Endodermal cell (in vitro differentiated cells): ENCODE measurements around the gene SCN3A. TPM values are rescaled to one million over a fixed set of nuclear protein-coding genes. Genes with fewer than 3 reads are reported as not detected.

Experiments used
- DNase-seq: peaks from one replicate; pipeline ENCODE4 v3.0.0-alpha.2; 2017
- H3K27ac ChIP-seq: 2 replicates; pipeline ENCODE4 v1.5.1; 2013; ENCODE audit warnings: mild to moderate bottlenecking, low read depth, low read length, moderate library complexity
- H3K27me3 ChIP-seq: 2 replicates; pipeline ENCODE4 v1.6.1; 2013; ENCODE audit warnings: mild to moderate bottlenecking, low read length, moderate library complexity; ENCODE audit not compliant: insufficient read depth, control insufficient read depth, poor library complexity, severe bottlenecking
- H3K36me3 ChIP-seq: 2 replicates; pipeline ENCODE4 v1.7.0; 2013; ENCODE audit warnings: mild to moderate bottlenecking, low read length, moderate library complexity; ENCODE audit not compliant: control insufficient read depth, insufficient read depth
- H3K4me1 ChIP-seq: one replicate; pipeline ENCODE4 v1.7.0; 2013; ENCODE audit warnings: low read length; ENCODE audit not compliant: control insufficient read depth, insufficient read depth
- H3K4me3 ChIP-seq: 2 replicates; pipeline ENCODE4 v1.5.1; 2013; ENCODE audit warnings: mild to moderate bottlenecking, low read length, moderate library complexity
- H3K9ac ChIP-seq: 2 replicates; pipeline ENCODE4 v1.6.1; 2013; ENCODE audit warnings: mild to moderate bottlenecking, low read length, moderate library complexity; ENCODE audit not compliant: poor library complexity, severe bottlenecking; ENCODE audit errors: extremely low read depth
- H3K9me3 ChIP-seq: 2 replicates; pipeline ENCODE4 v1.6.1; 2013; ENCODE audit warnings: mild to moderate bottlenecking, low read length, moderate library complexity; ENCODE audit not compliant: control insufficient read depth
- H3K27ac Mint-ChIP-seq: 2 replicates; pipeline ENCODE4 v1.8.0; 2020; ENCODE audit warnings: mixed read lengths
- H3K27me3 Mint-ChIP-seq: 2 replicates; pipeline ENCODE4 v1.8.0; 2021; ENCODE audit warnings: mild to moderate bottlenecking, mixed read lengths; ENCODE audit not compliant: insufficient read depth
- H3K36me3 Mint-ChIP-seq: 2 replicates; pipeline ENCODE4 v1.8.0; 2020; ENCODE audit warnings: low read depth, mixed read lengths
- H3K4me1 Mint-ChIP-seq: 2 replicates; pipeline ENCODE4 v1.8.0; 2020; ENCODE audit warnings: mixed read lengths
- H3K4me3 Mint-ChIP-seq: 2 replicates; pipeline ENCODE4 v1.8.0; 2020; ENCODE audit warnings: mild to moderate bottlenecking, moderate library complexity, mixed read lengths
- H3K9me3 Mint-ChIP-seq: 2 replicates; pipeline ENCODE4 v1.8.0; 2020; ENCODE audit warnings: mild to moderate bottlenecking, mixed read lengths
- CTCF ChIP-seq: fragments of 200-600 bp; sonication (generic); conservative IDR thresholded peaks from 2 replicates; pipeline ENCODE4 v1.5.0; 2021; ENCODE audit warnings: antibody characterized with exemption, mild to moderate bottlenecking
- WGBS, 2 experiments: methylation state at CpG; one replicate each; pipeline versions ENCODE4 v1.1.5 to v1.1.7; 2013; ENCODE audit warnings: missing lambda C conversion rate in 2 of 2, mixed read lengths in 1 of 2; ENCODE audit not compliant: insufficient coverage in 1 of 2, insufficient read length in 1 of 2; 5-methylcytosine and 5-hydroxymethylcytosine counted together
- total RNA-seq, 2 donors: library from RNA; stranded (reverse); fragmentation: NEBNext Ultra II Directional in 1 of 2; extraction: Animal tissue kit (Norgen Biotek cat#: 25700) in 1 of 2; gene quantifications; 2 replicates in 1 of 2; 3 replicates in 1 of 2; pipeline ENCODE4 v1.2.1, GENCODE V29; 2021

Gene SCN3A
- total RNA-seq, 2 donors from 2014 or later, result 0.09 to 0.24 TPM

- TF ChIP-seq CTCF, result no peak
- no peaks in the 10 kb centered on the region for H3K36me3 ChIP-seq
- no peak overlapping the region for H3K27ac Mint-ChIP-seq
- H3K27me3 Mint-ChIP-seq, result no peaks in the 10 kb centered on the region
- no peak for DNase-seq
- H3K27ac ChIP-seq, result no peak overlapping the region
- no peak overlapping the region for H3K9ac ChIP-seq
- no peaks in the 10 kb centered on the region for H3K36me3 Mint-ChIP-seq
- peaks cover 9% of the 10 kb centered on the region for H3K4me1 Mint-ChIP-seq
- H3K9me3 Mint-ChIP-seq, result no peaks in the 10 kb centered on the region
- H3K27me3 ChIP-seq, result peaks cover 27% of the 10 kb centered on the region
- H3K4me1 ChIP-seq, result peaks cover 5% of the 10 kb centered on the region
- no peaks in the 10 kb centered on the region for H3K9me3 ChIP-seq
- no peak overlapping the region for H3K4me3 Mint-ChIP-seq
- 72 to 77% methylated on average over 2 of the region's 2 CpGs for WGBS, 2 experiments
- H3K4me3 ChIP-seq, result no peak overlapping the region
Observed at GRCh38 chr2:165248238-165248637, 44.4 kb upstream of the SCN3A start.

GRCh38 chr2:165245081-165245793, 41.4 kb upstream of the SCN3A start:
- Histone ChIP-seq H3K9ac (no peak overlapping the region), H3K9me3 (no peaks in the 10 kb centered on the region), H3K36me3 (no peaks in the 10 kb centered on the region), H3K4me3 (no peak overlapping the region), H3K4me1 (peaks cover 5% of the 10 kb centered on the region), H3K27ac (no peak overlapping the region), H3K27me3 (peaks cover 27% of the 10 kb centered on the region)
- no peak for TF ChIP-seq CTCF
- no peaks in the 10 kb centered on the region for H3K36me3 Mint-ChIP-seq
- peaks cover 10% of the 10 kb centered on the region for H3K4me1 Mint-ChIP-seq
- H3K4me3 Mint-ChIP-seq, result no peak overlapping the region
- H3K9me3 Mint-ChIP-seq, result no peaks in the 10 kb centered on the region
- no peak overlapping the region for H3K27ac Mint-ChIP-seq
- DNase-seq, result peak; percentile 64
- H3K27me3 Mint-ChIP-seq, result peaks cover 3% of the 10 kb centered on the region
- 41 to 72% methylated on average over 3 to 5 of the region's 5 CpGs for WGBS, 2 experiments

GRCh38 chr2:165240916-165241315, 37.1 kb upstream of the SCN3A start:
- no peaks in the 10 kb centered on the region for H3K9me3 Mint-ChIP-seq
- no peak for TF ChIP-seq CTCF
- Histone ChIP-seq H3K27ac (no peak overlapping the region), H3K9ac (no peak overlapping the region), H3K4me3 (no peak overlapping the region), H3K9me3 (no peaks in the 10 kb centered on the region), H3K36me3 (no peaks in the 10 kb centered on the region), H3K4me1 (peaks cover 5% of the 10 kb centered on the region), H3K27me3 (no peaks in the 10 kb centered on the region)
- H3K27me3 Mint-ChIP-seq, result peaks cover 3% of the 10 kb centered on the region
- H3K4me1 Mint-ChIP-seq, result peaks cover 10% of the 10 kb centered on the region
- H3K36me3 Mint-ChIP-seq, result no peaks in the 10 kb centered on the region
- DNase-seq, result no peak
- 82% methylated on average over 2 of the region's 2 CpGs; no CpG with 5 or more reads in 1 of the 2 experiments for WGBS, 2 experiments
- no peak overlapping the region for H3K4me3 Mint-ChIP-seq
- H3K27ac Mint-ChIP-seq, result no peak overlapping the region
